HG03439 (cell line): ENCODE results near the gene TRIM45.
"Not testable (repeated sequence)": the region's sequence is repeated elsewhere in the genome, so short reads cannot be mapped to it uniquely, and the experiment has no call there.

Experiments
- ATAC-seq: cut with Tn5 transposase; IDR thresholded peaks from one replicate; pipeline ENCODE4 v1.9.1; 2021; ENCODE audit warnings: mild to moderate bottlenecking, moderate library complexity; ENCODE audit not compliant: unreplicated experiment

The TRIM45 gene

GRCh38 chr1:117104986-117105385, 16.6 kb downstream of the TRIM45 start:
- ATAC-seq: no peak

GRCh38 chr1:117101858-117102257, 19.7 kb downstream of the TRIM45 start:
- ATAC-seq: not testable (repeated sequence)

- ATAC-seq: no peak
Measured at GRCh38 chr1:117101334-117101733, 20.2 kb downstream of the TRIM45 start.

GRCh38 chr1:117098287-117098890, 23.2 kb downstream of the TRIM45 start:
- ATAC-seq: no peak

GRCh38 chr1:117097443-117097842, 24.1 kb downstream of the TRIM45 start:
- no peak for ATAC-seq

GRCh38 chr1:117096951-117097408, 24.6 kb downstream of the TRIM45 start:
- no peak for ATAC-seq

GRCh38 chr1:117094841-117095604, 26.5 kb downstream of the TRIM45 start:
- no peak for ATAC-seq

GRCh38 chr1:117093870-117094621, 27.5 kb downstream of the TRIM45 start:
- ATAC-seq: peak; percentile 53

GRCh38 chr1:117093091-117093534, 28.4 kb downstream of the TRIM45 start:
- no peak for ATAC-seq

- ATAC-seq: no peak
Measured at GRCh38 chr1:117092594-117092993, 29.0 kb downstream of the TRIM45 start.

GRCh38 chr1:117089996-117090395, 31.6 kb downstream of the TRIM45 start:
- no peak for ATAC-seq

- ATAC-seq: no peak
Measured at GRCh38 chr1:117087686-117088085, 33.9 kb downstream of the TRIM45 start.

- no peak for ATAC-seq
Measured at GRCh38 chr1:117084231-117084630, 37.3 kb downstream of the TRIM45 start.

GRCh38 chr1:117079737-117080136, 41.8 kb downstream of the TRIM45 start:
- no peak for ATAC-seq

GRCh38 chr1:117077267-117077666, 44.3 kb downstream of the TRIM45 start:
- no peak for ATAC-seq

- ATAC-seq: no peak
Measured at GRCh38 chr1:117076648-117077047, 44.9 kb downstream of the TRIM45 start.

- no peak for ATAC-seq
Measured at GRCh38 chr1:117070124-117070523, 51.4 kb downstream of the TRIM45 start.

GRCh38 chr1:117069220-117069844, 52.2 kb downstream of the TRIM45 start:
- no peak for ATAC-seq

- no peak for ATAC-seq
Measured at GRCh38 chr1:117068580-117068979, 53.0 kb downstream of the TRIM45 start.

GRCh38 chr1:117067533-117068370, 53.8 kb downstream of the TRIM45 start:
- peak; percentile 61 for ATAC-seq
